Right ventricle myocardium inferior (tissue), 1 donor: ENCODE data around the gene ARPP21. TPM values are rescaled to one million over a fixed set of nuclear protein-coding genes. Genes with fewer than 3 reads are reported as not detected.
"Not testable (repeated sequence)": the region's sequence is repeated elsewhere in the genome, so short reads cannot be mapped to it uniquely, and the experiment has no call there.

ENCODE experiments used
- ATAC-seq: fragments of 200-7000 bp; cut with Tn5 transposase; one replicate; pipeline ENCODE4 v1.9.1; 2020; ENCODE audit warnings: mild to moderate bottlenecking, moderate library complexity
- DNase-seq: peaks from one replicate; pipeline ENCODE4 v3.0.0; 2021; ENCODE audit errors: missing footprints
- intact Hi-C: fragments of 100-400 bp; cut with DNase I; formaldehyde crosslinking; loops from one replicate; pipeline ENCODE4 v1.11.0; 2022
- long read RNA-seq: library from polyadenylated mRNA; unstranded; transcript quantifications from one replicate; pipeline ENCODE4 v2.0.0, GENCODE V29; 2021
- total RNA-seq: library from RNA; stranded (reverse); fragmentation: NEBNext Ultra II Directional; extraction: Animal tissue kit (Norgen Biotek cat#: 25700); gene quantifications from one replicate; pipeline ENCODE4 v1.2.1, GENCODE V29; 2021
- donor health status: DM: no; HTN: yes; CAD: no; lungs with severe emphysema.

Gene ARPP21
- not detected for total RNA-seq
- long read RNA-seq: 0 reads

DNA sequence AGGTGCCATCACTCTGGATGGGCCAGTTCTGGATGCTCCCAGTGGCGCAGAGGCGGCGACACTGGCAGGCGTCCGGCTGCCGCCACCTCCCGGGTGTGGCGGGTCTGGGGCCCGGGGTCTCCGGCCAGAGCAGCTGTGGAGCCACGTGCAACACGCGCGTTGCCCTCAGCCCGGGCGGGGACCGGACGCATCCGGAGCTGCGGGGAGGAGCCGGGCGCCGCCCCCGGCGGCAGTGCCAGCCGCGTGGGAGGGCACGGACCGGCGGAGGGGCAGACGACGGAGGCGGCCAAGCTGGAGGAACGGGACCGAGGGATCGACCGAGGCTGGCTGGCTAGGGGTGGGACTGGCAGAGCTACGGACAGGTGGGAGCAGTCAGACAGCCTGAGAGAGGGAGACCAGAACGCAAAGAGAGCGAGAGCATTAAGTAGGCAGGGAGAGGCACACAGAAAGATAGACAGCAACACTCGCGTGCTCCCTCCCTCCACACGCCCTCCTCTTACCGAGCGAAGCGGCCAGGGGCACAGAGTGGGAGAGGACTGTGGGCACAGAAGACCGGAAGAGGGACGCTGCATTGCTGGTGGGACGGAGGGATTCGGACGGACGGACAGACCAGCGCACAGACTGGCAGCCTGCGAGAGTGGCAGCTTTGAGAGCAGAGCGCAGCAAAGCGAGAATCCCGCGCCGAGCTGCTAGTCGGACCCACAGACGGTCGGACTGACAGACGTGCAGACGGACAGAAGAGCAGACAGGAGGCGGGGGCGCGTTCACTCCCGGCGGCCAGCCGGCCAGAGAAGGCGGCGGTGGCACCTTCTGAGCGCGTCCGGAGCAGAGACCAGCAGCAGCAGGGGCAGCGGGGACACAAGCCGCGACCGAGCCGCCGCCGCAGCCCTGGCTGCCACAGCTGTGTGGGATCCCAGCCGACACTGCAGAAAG, at the start of gene ARPP21:
Gene ARPP21 (plus strand): TSS at position 272 of the 933 bp plus-strand sequence. CDS start 42,227 bp downstream, outside the sequence.
- DNase-seq: peak; percentile 63
- ATAC-seq: no peak
- intact Hi-C loops: no loop called here

DNA sequence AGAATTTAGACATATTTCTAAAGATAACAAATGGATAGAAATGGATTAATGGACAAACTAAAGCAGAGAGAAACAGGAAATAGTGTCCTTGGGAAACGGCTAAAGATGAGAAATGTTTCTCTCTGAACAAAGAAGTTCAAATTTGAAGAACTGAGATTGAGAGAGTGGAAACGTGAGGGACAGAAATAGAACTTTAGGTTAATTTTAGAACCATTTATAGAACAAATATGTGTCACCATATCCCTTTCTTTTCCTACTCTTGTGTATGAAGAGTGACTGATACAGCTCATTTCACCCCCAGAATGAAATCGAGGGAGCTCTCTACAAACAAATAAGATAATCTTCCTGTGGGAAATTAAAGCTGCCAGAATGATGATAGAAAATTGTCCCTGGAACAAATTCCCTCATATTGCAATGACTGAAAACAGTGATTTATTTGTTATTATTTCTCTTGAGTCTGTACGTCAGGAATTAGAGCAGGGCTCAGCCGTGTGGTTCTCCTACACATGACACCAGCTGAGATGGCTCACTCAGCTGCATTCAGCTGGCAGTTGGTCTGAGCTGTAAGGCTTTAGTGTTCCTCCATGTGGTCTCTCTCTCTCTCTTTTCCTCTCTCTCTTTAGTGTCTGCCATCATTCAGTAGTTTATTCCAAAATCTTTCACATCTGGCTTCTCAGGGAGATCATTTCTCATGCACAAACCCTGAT, 46.6 kb upstream of the ARPP21 start:
- intact Hi-C loops: no loop called here
- no peak for DNase-seq
- ATAC-seq: no peak

GRCh38 chr3:35594739-35595138, 44.6 kb upstream of the ARPP21 start:
- intact Hi-C loops: no loop called here
- DNase-seq (no peak), ATAC-seq (no peak)

GRCh38 chr3:35596335-35596995, 42.9 kb upstream of the ARPP21 start:
- no peak for ATAC-seq
- intact Hi-C loops: no loop called here

GRCh38 chr3:35597490-35597889, 41.8 kb upstream of the ARPP21 start:
- ATAC-seq: no peak
- DNase-seq: no peak
- intact Hi-C loops: no loop called here

More at GRCh38 chr3:35596335-35596995, 42.9 kb upstream of the ARPP21 start:
- DNase-seq: no peak

DNA sequence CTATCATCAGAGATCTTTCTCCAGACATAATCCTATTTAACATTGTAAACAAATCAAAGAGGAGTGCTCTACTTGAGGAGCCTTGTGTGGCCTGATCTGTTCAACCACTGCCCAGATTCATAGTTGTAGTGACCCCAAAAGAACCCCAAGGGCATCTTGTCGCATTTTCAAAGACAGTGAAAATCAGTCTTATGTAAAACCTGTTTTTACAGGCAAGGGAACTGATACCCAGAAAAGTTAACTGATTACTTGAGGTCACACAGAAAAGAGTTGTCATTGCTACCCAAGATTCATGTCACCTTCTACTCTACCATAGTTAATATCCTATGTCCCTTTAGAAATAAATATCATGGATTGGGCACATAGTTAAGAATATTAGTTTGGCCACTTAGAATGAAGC, 40.5 kb upstream of the ARPP21 start:
- ATAC-seq: no peak
- intact Hi-C loops: no loop called here
- no peak for DNase-seq

GRCh38 chr3:35601959-35602358, 37.4 kb upstream of the ARPP21 start:
- ATAC-seq: no peak
- intact Hi-C loops: no loop called here
- DNase-seq: no peak

DNA sequence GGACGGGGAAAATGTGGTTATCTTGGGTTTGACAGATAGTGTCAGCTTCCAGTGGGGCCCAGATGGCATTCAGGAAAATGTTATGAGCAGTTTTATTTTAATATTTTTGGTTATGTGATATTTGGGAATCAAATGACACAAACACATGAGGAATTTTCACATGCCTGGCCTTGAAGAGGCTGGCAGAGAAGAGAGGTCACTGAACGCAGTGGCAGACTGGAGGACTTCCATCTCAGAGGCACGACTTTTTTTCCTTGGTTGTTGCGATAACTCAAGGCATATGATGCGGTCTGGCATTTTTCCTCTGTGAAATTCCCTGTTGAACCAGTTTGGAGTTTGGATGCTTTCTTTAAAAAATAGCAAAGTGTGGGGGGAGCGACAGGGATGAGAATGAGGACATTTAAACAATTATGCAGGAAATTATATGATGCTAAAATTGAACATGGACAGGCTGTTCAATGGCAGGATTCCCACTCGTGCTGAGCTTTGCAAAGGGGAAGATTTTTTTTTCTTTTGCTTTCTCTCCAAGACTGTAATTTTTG, 36.9 kb upstream of the ARPP21 start:
- ATAC-seq: no peak
- intact Hi-C loops: no loop called here
- DNase-seq: no peak

- intact Hi-C loops: no loop called here
- DNase-seq (no peak), ATAC-seq (no peak)
Measured at GRCh38 chr3:35616346-35616745, 23.0 kb upstream of the ARPP21 start.

GRCh38 chr3:35617370-35617769, 22.0 kb upstream of the ARPP21 start:
- intact Hi-C loops: no loop called here
- DNase-seq (no peak), ATAC-seq (no peak)

DNA sequence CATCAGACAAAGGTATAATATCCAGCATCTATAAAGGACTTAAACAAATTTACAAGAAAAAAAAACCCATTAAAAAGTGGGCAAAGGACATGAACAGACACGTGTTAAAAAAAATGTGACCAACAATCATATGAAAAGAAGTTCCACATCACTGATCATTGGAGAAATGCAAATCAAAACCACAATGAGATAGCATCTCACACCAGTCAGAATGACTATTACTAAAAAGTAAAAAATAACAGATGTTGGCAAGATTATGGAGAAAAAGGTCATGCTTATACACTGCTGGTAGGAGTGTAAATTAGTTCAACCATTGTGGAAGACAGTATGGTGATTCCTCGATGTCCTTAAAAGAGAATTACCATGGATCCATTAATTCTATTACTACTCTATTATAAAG, 19.1 kb upstream of the ARPP21 start:
- ATAC-seq, intact Hi-C loops, DNase-seq: not testable (repeated sequence)

GRCh38 chr3:35624698-35625097, 14.6 kb upstream of the ARPP21 start:
- DNase-seq (no peak), ATAC-seq (no peak)
- intact Hi-C loops: no loop called here

GRCh38 chr3:35633332-35634124, 5.8 kb upstream of the ARPP21 start:
- intact Hi-C loops: no loop called here
- ATAC-seq (no peak), DNase-seq (no peak)

DNA sequence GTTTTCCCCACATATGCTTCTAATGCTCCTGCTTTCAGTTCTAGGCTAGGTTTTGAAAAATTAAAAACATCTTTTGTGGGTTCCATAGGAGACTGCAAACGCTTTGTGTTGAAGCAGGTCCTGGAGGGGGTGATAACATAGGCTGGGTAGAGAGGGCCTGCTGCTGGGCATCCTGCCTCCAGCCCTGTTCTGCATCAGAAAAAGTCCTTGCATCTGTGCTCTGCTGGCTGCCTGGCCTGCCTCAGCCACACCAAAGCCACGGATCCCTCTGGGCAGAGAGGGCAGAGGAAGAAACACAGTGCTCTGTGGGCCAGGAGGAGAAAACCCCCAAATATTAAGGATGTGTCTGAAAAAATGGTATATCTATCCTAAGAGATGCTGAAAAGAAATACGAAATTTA, 3.9 kb upstream of the ARPP21 start:
- intact Hi-C loops: no loop called here
- no peak for ATAC-seq
- no peak for DNase-seq

DNA sequence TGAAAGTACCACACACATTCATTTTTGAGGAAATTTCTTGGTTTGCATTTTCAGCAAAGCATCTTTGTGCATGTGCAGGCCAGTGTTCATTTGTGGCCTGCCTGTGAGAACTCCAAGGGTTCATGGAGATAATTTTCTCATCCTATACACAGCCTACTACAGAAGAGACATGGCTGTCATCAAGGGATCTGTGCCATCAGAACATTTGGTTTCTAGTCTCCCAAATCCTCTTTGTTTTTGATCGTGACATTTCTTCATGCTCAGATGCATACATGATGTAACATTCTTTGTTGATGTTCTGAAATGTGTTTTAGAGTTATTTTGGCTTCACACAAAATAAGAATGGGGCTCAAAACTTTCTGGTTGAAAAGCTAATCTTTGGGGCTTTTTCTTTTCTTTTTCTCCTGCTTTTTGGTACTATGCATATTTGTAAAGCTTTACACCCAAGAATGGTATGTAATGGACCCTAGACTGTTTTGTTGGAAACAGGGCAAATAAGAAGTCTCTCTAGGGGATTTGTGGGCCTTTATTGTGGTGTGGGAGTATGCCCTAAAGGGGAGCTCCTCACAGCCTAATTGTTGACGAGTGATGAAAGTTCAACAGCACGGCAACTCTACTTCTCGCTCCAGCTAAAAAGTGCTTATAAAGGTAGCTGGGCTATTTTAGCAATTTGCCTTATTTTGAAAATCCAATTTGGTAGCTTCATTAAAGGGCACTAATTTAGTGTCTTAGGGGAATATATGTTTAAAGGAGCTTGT, 3.2 kb upstream of the ARPP21 start:
- intact Hi-C loops: no loop called here

GRCh38 chr3:35638251-35638979, 910 bp upstream of the ARPP21 start:
- ATAC-seq: no peak
- intact Hi-C loops: no loop called here
- no peak for DNase-seq

More for the DNA sequence above, 3.2 kb upstream of the ARPP21 start:
- ATAC-seq (no peak), DNase-seq (no peak)

DNA sequence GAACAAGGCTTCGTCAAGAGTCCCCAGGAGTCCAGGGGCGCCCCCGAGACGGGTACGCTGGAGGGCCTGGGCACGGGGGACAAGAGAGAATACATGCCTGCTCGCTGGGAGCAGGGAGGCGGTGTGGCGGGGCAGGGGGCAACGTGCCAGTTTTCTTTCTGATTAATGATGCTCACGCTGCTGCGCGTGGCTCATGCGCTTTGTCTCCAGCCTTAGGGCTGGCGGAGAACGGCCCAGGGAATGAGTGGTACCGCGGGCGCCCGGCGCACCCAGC, 408 bp upstream of the ARPP21 start:
- ATAC-seq (no peak), DNase-seq (peak; percentile 55)
- intact Hi-C loops: no loop called here
